Measurements from ENCODE around the gene GPC6.

GPC6 gene

GRCh38 chr13:93231867-93232266 lies 5.3 kb downstream of the GPC6 start:
- DNase-seq (ENCODE audit: low spot score) = no peak

DNA sequence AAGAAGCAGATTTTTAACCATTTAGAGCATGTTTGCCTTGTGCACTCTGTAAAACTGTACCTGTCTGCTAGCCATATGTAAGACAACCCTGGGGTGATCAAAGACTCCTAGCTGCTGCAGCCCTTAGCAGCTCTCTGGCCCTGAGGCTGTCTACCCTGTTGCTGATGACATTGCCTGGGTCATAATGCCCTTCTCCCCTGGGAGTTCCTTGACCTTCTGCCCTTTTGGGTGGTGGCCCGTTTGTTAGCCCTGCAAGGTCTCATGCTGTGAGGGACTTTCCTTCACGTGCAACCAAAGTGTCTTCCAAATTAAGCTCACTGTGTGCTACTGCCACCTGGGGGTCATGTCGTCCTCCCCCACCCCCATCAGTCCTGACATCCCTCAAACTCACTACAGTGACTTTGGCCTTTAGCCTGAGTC lies 7.4 kb downstream of the GPC6 start:
- no peak for DNase-seq (ENCODE audit: low spot score)

- no peak for DNase-seq (ENCODE audit: low spot score)
Measured at GRCh38 chr13:93234459-93234858, 7.9 kb downstream of the GPC6 start.

- no peak for DNase-seq (ENCODE audit: low spot score)
Measured at GRCh38 chr13:93235258-93236015, 8.8 kb downstream of the GPC6 start.

DNA sequence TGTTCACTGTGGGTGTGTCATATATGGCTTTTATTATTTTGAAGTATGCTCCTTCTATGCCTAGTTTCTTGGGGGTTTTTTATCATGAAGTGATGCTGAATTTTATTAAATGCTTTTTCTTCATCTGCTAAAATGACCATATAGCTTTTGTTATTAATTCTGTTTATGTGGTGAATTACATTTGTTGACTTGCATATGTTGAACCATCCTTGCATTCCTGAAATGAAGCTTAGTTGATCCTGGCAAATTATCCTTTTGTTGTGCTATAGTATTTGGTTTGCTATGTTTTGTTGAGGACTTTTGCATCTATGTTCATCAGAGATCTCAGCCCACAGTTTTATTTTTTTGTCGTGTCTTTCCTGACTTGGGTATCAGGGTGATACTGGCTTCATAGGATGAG lies 12.1 kb downstream of the GPC6 start:
- DNase-seq (ENCODE audit: low spot score) = no peak

- DNase-seq (ENCODE audit: low spot score) = no peak
Measured at GRCh38 chr13:93243375-93244063, 16.9 kb downstream of the GPC6 start.

GRCh38 chr13:93244141-93244917 lies 17.7 kb downstream of the GPC6 start:
- DNase-seq (ENCODE audit: low spot score) = no peak

DNA sequence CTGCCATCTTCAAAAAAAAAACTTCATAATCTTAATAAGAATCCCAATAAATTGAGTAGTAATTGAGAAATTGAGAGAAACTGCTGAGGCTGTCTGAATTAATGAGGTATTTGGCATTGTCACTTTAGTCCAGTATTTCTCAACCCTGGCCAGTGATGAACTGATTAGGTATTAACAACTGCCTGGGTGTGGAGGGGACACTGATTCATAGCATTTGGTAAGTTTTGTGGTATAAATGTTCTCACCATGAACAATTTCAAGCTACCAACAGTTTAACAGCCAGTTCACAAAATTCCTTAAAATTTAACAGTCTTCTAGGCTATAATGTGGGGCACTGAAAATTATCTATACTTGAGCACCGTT lies 18.3 kb downstream of the GPC6 start:
- no peak for DNase-seq (ENCODE audit: low spot score)

- DNase-seq (ENCODE audit: low spot score) = no peak
Measured at GRCh38 chr13:93246069-93246468, 19.5 kb downstream of the GPC6 start.

DNA sequence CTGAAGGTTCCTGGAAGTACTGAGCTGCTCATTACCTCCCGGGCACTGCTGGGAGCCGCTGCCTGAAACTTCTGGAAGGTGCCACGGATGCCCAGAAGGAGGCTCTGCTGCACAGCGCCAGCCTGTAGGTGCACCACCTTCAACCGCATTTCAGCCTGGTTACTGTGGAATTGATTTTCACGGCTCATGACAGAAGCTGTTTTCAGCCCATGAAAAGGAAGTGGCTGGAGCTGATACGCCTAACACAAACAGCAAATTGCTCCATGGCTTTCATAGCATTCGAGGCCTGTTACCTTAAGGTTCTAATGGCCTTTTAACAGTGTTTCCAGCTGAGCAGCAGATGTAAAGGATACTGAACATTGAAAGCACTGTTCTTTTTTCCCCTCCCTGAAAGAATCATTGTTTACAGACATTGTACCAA lies 22.0 kb downstream of the GPC6 start:
- no peak for DNase-seq (ENCODE audit: low spot score)

DNA sequence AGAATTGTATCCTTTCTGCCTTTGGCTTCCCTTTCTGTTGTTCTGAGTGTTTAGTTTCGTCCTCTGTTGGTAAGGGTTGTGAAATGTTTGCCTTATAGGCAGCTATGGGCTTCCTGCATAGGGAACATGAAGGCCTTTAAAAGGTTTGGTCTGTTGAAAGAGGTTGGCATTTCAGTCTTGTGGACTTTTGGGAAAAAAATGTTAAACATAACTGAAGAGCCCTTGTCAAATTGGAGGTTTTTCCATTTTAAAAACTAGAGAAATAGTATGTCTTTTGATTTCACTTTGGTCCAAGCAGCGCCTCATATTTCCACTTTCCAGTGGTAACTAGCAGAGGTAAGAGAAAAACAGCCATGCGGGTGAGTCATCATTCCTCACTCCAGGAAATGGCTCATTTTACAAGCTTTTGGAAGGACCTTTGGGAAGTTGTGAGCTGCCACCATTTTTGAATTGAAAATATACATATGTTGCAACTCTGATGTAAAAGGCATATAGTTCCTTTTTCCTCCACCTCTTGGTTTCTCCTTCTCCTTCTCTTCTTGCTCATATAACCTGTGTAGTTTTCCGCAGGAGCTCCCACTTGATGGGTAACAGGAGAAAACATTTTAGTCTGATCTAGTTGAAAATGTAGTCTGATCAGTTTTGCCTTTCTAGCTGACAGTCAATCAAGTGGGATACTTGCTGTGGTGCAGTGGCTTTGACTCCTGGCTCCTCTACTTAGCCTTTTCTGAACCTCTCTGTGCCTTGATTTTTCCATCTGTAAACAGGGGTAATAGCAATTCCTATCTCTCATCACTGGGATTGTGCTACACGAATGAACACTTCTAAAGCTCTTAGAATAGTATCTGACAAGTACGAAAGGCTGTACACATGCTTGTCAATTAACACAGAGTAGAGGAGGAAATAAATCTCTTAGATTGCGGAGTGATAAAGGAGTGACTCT lies 23.0 kb downstream of the GPC6 start:
- no peak for DNase-seq (ENCODE audit: low spot score)

GRCh38 chr13:93254775-93255174 lies 28.2 kb downstream of the GPC6 start:
- DNase-seq (ENCODE audit: low spot score) = no peak

- no peak for DNase-seq (ENCODE audit: low spot score)
Measured at GRCh38 chr13:93256998-93257397, 30.4 kb downstream of the GPC6 start.

GRCh38 chr13:93259527-93260080 lies 33.0 kb downstream of the GPC6 start:
- no peak for DNase-seq (ENCODE audit: low spot score)

DNA sequence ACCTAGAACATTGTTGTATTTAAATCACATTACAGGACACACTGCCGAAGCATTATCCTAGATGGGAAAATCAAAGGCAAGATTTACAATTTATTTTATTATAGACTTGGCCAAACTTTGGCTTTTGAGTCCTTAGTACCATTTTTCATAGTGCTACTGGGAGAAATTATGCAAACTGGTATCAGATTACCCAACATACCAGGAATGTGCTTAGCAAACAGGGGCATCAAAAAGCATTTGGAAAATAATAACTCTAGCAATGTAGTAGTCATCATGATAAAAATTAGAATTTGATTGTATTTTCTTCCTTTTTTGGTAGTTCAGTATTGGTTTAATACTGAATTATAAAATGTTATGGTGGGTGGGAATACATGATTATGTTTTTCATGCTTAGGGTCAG lies 34.0 kb downstream of the GPC6 start:
- DNase-seq (ENCODE audit: low spot score) = no peak

DNA sequence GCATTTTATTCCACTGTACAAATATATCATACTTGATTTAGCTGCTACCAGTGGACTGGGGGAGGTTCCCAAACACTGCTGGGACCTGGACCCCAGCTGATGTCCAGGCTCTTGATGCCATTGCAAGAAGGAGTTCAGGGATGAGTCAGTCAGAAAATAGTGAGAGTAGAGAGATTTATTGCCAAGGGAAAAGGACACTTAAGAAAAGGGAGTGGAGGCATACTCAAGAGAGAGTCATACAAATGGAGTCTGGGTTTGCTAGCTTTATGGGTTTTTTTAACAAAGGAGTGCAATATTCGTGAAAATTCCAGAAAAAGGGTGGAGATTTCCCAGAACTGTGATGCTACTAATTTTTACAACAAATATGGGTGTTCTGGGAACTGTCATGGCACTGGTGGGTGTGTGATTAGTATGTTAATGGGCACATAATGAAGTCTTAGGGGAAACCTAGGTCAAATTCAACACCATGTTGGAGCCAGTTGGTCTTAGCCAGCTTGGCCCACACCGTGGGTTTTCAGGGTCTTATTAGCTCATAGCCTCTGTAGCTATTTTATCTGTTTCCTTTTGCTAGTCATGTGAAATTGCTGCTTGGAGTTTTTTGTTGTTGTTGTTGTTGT lies 36.2 kb downstream of the GPC6 start:
- DNase-seq (ENCODE audit: low spot score) = no peak

GRCh38 chr13:93264876-93265275 lies 38.3 kb downstream of the GPC6 start:
- no peak for DNase-seq (ENCODE audit: low spot score)

DNA sequence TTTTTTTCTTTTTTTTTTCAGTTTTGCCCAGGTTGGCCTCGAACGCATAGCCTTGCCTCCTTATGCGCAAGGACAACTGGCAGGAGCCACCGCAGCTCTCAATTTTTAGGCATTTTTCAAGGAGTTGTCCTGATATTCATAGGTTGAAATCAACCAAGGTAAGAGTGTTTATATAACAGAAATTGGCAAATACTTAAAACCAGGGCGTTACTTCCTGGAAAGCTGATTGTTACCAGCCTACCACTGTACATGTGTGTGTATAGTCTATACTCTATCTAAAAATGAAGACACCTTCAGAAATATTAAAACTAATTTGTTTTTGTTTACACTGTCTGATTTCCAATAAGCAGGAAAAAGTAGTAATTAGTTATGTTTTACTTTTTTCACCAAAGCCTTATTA lies 39.2 kb downstream of the GPC6 start:
- DNase-seq (ENCODE audit: low spot score) = no peak

- no peak for DNase-seq (ENCODE audit: low spot score)
Measured at GRCh38 chr13:93266681-93267080, 40.1 kb downstream of the GPC6 start.

DNA sequence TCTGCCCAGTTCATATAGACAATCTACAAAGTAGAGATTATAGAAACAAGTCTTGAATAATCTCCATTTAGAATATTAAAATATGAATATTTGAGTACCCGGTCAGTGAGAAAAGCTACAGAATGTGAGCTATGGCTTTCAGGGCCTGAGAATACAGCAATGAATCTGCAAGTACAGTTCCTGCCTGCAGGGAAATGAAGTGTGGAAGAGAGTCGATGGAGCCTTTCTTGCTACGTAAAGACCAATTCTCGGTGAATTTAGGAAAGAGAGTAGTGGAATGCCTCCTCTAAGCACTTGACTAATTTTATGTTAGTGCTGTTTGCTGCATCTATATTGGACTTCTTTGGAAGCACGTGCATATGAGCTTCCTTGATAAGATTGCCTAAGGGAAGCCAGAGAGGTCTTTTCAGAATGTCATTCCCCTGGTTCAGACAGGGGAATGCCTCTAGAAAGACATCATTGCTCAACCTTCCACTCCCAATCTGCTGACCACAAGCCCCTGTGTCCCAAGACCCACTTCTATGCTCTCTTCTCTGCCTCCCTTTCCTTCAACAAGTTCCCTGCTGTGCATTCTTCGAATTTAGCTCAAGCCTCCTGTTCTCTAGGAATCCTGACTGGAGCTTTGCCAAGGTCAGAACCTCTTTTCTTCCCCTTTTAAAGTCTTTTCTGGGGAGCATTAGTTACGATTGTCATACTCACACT lies 41.9 kb downstream of the GPC6 start:
- no peak for DNase-seq (ENCODE audit: low spot score)
